ENCODE results near the gene SCN4A. TPM values are rescaled to one million over a fixed set of nuclear protein-coding genes. Genes with fewer than 3 reads are reported as not detected.

SCN4A gene
- total RNA-seq, 1 donor from 2014 or later = 0.14 TPM

DNA sequence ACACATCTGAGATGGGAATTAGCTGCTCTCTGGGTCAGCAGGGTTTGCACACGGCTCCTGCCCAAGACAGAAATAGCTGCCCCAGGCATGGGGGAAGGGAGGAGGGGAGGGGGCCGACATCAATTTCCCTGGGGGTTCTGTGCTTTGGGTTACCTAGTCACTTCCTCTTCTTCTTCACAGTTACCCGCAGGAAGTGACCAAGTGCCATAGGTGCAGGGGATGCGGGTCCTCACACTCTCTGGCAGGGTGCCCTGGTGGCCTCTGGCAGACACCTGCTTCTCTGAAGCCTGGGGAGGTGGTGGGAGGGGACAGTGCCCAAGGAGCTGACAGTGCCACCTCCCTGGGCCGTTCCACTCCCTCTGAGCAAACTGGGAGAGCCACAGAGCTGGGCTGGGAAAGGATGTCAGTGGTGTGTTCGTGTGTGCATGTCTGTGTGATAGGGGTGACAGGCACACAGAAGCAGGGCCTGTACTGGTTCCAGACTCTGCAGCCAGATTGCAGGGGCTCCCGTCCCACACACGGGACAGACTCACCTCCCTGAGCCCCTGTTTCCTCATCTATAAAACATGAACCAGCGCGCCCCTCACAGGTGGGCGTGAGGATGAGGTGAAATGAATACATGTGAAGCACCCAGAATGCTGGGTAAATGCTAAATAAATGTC, 18.2 kb downstream of the SCN4A start:
- Mint-ChIP-seq H3K4me1 (ENCODE audit: low read depth) (peaks cover 13% of the 10 kb centered on the region), H3K27ac (peak overlapping the region; percentile 79), H3K9me3 (no peaks in the 10 kb centered on the region), H3K4me3 (ENCODE audit: low read depth) (no peak overlapping the region), H3K27me3 (ENCODE audit: low read depth) (no peaks in the 10 kb centered on the region), H3K36me3 (ENCODE audit: low read depth) (no peaks in the 10 kb centered on the region)
- intact Hi-C loops (cut with micrococcal nuclease) = no loop called here
- DNase-seq (ENCODE audit: low spot score) = no peak

- Mint-ChIP-seq H3K4me1 (ENCODE audit: low read depth) (peaks cover 18% of the 10 kb centered on the region), H3K27me3 (ENCODE audit: low read depth) (no peaks in the 10 kb centered on the region), H3K36me3 (ENCODE audit: low read depth) (no peaks in the 10 kb centered on the region), H3K27ac (no peak overlapping the region), H3K9me3 (no peaks in the 10 kb centered on the region), H3K4me3 (ENCODE audit: low read depth) (no peak overlapping the region)
- intact Hi-C loops (cut with micrococcal nuclease) = no loop called here
- DNase-seq (ENCODE audit: low spot score) = no peak
Measured at GRCh38 chr17:63950940-63951907, 21.5 kb downstream of the SCN4A start.

- H3K4me3 Mint-ChIP-seq (ENCODE audit: low read depth) = no peak overlapping the region
- peaks cover 22% of the 10 kb centered on the region for H3K4me1 Mint-ChIP-seq (ENCODE audit: low read depth)
- no peak overlapping the region for H3K27ac Mint-ChIP-seq
- no peaks in the 10 kb centered on the region for H3K27me3 Mint-ChIP-seq (ENCODE audit: low read depth)
- intact Hi-C loops (cut with micrococcal nuclease) = loop anchor here (5.0 kb wide), 2 partner anchors 38 to 68 kb away; no protein-coding TSS in a partner anchor
- H3K9me3 Mint-ChIP-seq = no peaks in the 10 kb centered on the region
- no peak for DNase-seq (ENCODE audit: low spot score)
- no peaks in the 10 kb centered on the region for H3K36me3 Mint-ChIP-seq (ENCODE audit: low read depth)
Measured at GRCh38 chr17:63949576-63950250, 23.0 kb downstream of the SCN4A start.

DNA sequence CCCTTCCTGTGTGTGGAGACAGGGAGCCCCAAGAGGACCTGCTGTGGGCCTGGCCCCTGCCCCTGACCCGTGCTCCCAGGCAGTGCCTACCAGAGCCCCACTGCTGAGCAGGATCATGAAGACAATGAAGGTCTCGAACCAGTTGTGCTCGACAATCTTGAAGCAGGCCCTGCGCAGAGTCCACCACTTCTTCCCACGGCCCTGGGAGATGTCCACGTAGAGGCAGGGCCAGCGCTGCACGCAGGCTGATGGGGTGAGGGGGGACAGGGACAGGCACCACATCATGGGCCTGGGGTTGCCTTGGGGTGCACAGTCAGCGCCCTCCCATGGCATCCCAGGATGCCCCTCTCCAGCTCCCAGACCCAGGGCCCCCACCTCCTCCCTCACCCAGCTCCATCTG, 24.2 kb downstream of the SCN4A start:
- Mint-ChIP-seq H3K4me3 (ENCODE audit: low read depth) (no peak overlapping the region), H3K36me3 (ENCODE audit: low read depth) (no peaks in the 10 kb centered on the region), H3K4me1 (ENCODE audit: low read depth) (peaks cover 14% of the 10 kb centered on the region), H3K27me3 (ENCODE audit: low read depth) (no peaks in the 10 kb centered on the region), H3K9me3 (no peaks in the 10 kb centered on the region), H3K27ac (no peak overlapping the region)
- no peak for DNase-seq (ENCODE audit: low spot score)
- intact Hi-C loops (cut with micrococcal nuclease) = loop anchor here (5.0 kb wide), 2 partner anchors 39 to 69 kb away; no protein-coding TSS in a partner anchor

DNA sequence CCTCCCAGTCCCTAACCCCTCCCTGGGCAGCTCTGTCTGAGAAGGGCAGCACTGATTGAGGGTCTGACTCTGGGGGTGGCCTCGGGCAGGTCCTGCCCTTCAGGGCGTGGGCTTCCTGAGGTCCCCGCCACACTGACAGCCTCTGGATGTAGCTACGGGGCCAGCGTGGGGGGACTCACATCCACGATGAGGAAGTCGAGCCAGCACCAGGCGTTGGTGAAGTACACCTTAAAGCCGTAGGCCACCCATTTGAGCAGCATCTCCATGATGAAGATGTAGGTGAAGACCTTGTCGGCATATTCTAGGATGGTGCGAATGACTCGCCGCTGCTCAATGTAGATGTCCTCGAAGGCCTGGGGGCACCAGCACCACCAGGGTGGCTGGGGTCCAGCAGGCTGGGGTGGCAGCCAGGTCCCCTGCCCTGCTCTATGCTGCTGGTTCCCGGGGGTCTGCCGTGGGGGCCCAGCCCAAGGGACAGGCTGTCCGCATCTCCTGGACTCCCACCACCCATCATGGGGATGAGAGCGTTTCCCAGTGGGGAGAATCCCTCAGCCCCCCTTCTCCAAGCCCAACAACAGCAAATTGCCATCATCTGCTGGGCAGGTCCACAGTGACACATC, 24.9 kb downstream of the SCN4A start:
- DNase-seq (ENCODE audit: low spot score) = no peak
- Mint-ChIP-seq H3K27me3 (ENCODE audit: low read depth) (peaks cover 2% of the 10 kb centered on the region), H3K4me3 (ENCODE audit: low read depth) (no peak overlapping the region), H3K27ac (no peak overlapping the region), H3K4me1 (ENCODE audit: low read depth) (peaks cover 14% of the 10 kb centered on the region), H3K36me3 (ENCODE audit: low read depth) (no peaks in the 10 kb centered on the region), H3K9me3 (no peaks in the 10 kb centered on the region)
- intact Hi-C loops (cut with micrococcal nuclease) = loop anchor here (2.0 to 5.0 kb wide), 3 partner anchors 29 to 69 kb away; partner anchors contain the start of gene GH1

DNA sequence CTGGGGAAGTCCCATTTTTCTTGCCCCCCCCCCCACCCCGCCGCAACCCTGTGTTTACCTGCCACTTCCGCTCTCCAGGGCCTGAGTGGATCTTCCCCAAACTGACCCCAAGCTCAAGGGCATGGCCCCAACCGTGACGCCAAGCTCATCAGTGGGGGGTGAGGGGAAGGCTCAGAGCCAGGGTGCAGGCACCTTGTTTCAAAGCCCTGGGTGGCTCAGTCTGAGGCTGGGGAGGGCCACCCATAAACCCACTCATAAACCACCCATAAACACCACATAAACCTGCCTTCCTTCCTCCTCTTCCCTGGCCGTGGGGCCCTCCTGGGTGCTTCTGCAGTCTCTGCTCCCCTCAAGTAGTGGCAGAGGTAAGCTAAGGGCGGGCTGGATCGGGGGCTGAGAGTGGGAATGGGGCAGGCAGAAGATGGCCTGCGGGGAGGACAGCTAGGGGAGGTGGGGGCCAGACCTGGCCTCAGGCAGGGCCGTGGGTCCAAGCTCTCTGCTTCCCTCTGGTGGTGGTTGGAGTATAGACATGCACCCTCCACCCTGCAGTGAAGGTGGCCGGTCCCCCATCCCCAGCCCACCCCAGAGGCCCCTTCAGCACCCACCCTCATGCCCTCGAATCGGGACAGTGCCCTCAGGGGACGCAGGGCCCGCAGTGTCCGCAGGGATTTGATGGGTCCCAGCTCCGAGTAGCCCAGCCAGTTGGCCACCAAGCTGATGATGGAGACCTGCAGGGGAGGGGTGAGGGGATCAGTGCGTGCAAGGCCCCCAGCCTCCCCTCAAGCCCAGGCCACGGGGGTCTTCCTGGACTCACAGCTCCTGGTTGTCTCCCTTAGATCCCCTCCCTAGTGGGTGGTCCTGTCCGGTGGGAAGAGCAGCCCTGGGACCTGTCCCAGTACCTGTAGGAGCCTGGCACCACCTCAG, 26.0 kb downstream of the SCN4A start:
- intact Hi-C loops (cut with micrococcal nuclease) = loop anchor here (2.0 to 5.0 kb wide), 3 partner anchors 28 to 71 kb away; partner anchors contain the start of gene GH1
- peak; percentile 42 for DNase-seq (ENCODE audit: low spot score)
- Mint-ChIP-seq H3K4me1 (ENCODE audit: low read depth) (peaks cover 12% of the 10 kb centered on the region), H3K36me3 (ENCODE audit: low read depth) (no peaks in the 10 kb centered on the region), H3K4me3 (ENCODE audit: low read depth) (peak overlapping the region; percentile 23), H3K27ac (peak overlapping the region; percentile 84), H3K9me3 (no peaks in the 10 kb centered on the region), H3K27me3 (ENCODE audit: low read depth) (peaks cover 2% of the 10 kb centered on the region)

DNA sequence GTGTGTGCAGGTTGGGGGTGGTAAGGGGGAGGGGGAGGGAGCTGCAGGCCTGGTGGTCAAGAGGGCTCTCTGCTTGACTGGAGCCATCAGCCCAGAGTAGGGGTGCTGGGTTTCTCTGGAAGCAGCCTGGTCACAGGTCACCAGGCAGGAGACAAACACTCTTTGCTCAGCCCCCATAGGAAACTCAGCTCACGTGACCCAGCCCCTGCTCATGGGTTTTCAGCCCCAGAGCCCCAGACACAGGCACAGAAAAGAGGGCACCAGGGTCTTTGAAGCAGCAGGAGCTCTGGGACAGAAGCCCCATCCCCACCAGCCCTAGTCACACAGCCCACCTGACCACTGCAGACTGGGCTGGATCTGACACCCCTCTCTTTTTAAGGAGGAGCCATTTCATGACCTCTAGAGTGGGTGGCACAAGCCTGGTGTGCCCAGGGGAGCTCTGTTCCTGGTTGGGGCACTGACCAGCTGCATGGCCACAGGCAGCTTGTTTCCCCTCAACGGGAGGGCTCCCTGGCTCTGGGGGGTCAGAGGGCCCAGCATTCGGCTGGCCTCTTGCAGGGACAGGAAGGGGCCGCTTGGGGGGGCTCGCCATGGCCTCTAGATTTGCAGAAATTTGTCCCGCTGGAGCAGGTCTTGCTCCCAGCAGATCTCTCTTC, 26.8 kb downstream of the SCN4A start:
- H3K4me1 Mint-ChIP-seq (ENCODE audit: low read depth) = peaks cover 12% of the 10 kb centered on the region
- H3K36me3 Mint-ChIP-seq (ENCODE audit: low read depth) = no peaks in the 10 kb centered on the region
- no peaks in the 10 kb centered on the region for H3K9me3 Mint-ChIP-seq
- intact Hi-C loops (cut with micrococcal nuclease) = loop anchor here (2.0 to 5.0 kb wide), 3 partner anchors 27 to 71 kb away; partner anchors contain the start of gene GH1
- DNase-seq (ENCODE audit: low spot score) = no peak
- no peak overlapping the region for H3K4me3 Mint-ChIP-seq (ENCODE audit: low read depth)
- no peak overlapping the region for H3K27ac Mint-ChIP-seq
- peaks cover 2% of the 10 kb centered on the region for H3K27me3 Mint-ChIP-seq (ENCODE audit: low read depth)

- H3K27ac Mint-ChIP-seq = peak overlapping the region; percentile 49
- intact Hi-C loops (cut with micrococcal nuclease) = loop anchor here (5.0 kb wide), 2 partner anchors 42 to 72 kb away; no protein-coding TSS in a partner anchor
- no peak overlapping the region for H3K4me3 Mint-ChIP-seq (ENCODE audit: low read depth)
- peaks cover 12% of the 10 kb centered on the region for H3K4me1 Mint-ChIP-seq (ENCODE audit: low read depth)
- peaks cover 2% of the 10 kb centered on the region for H3K27me3 Mint-ChIP-seq (ENCODE audit: low read depth)
- no peak for DNase-seq (ENCODE audit: low spot score)
- no peaks in the 10 kb centered on the region for H3K36me3 Mint-ChIP-seq (ENCODE audit: low read depth)
- H3K9me3 Mint-ChIP-seq = no peaks in the 10 kb centered on the region
Measured at GRCh38 chr17:63944736-63945499, 27.8 kb downstream of the SCN4A start.

GRCh38 chr17:63943745-63944144, 29.0 kb downstream of the SCN4A start:
- Mint-ChIP-seq H3K27ac (no peak overlapping the region), H3K27me3 (ENCODE audit: low read depth) (peaks cover 2% of the 10 kb centered on the region), H3K4me1 (ENCODE audit: low read depth) (peaks cover 17% of the 10 kb centered on the region), H3K9me3 (no peaks in the 10 kb centered on the region), H3K4me3 (ENCODE audit: low read depth) (no peak overlapping the region), H3K36me3 (ENCODE audit: low read depth) (no peaks in the 10 kb centered on the region)
- no peak for DNase-seq (ENCODE audit: low spot score)
- intact Hi-C loops (cut with micrococcal nuclease) = no loop called here

- Mint-ChIP-seq H3K27ac (no peak overlapping the region), H3K9me3 (no peaks in the 10 kb centered on the region), H3K36me3 (ENCODE audit: low read depth) (no peaks in the 10 kb centered on the region), H3K27me3 (ENCODE audit: low read depth) (peaks cover 2% of the 10 kb centered on the region), H3K4me3 (ENCODE audit: low read depth) (no peak overlapping the region), H3K4me1 (ENCODE audit: low read depth) (peaks cover 20% of the 10 kb centered on the region)
- intact Hi-C loops (cut with micrococcal nuclease) = no loop called here
- no peak for DNase-seq (ENCODE audit: low spot score)
Measured at GRCh38 chr17:63942309-63942985, 30.3 kb downstream of the SCN4A start.
